22Rv1 (cell line): ENCODE measurements around the gene UNC13C.

Source experiments
- ZFX ChIP-seq: fragments of 450-650 bp; IDR thresholded peaks from 2 replicates; pipeline ENCODE4 v1.6.1; 2017; ENCODE audit warnings: antibody characterized with exemption, borderline replicate concordance
- TF ChIP-seq, protein P1 (sequence below): fragments of 450-650 bp; IDR thresholded peaks from 2 replicates; pipeline ENCODE4 v1.5.1; 2017; ENCODE audit warnings: mild to moderate bottlenecking

DNA sequence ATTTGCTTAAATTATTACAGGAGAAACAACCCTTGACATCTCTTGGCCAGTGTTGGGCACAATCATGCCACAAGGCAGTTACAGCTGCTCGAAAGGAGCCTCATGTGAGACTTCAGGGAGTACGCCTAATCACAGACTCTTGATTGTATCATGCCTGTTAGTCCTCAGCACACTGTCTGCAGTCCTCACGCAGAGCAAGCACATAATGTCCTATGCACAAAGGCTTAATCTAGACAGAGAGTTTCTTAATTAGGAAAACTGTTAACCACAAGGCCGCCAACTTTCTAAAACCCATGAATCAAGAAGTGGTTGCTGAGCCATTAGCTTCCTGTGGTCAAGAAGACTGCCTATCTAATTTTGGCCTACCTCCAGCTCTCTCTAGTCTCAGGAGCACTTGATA is 172.0 kb downstream of the UNC13C start:
- TF ChIP-seq, protein P1, sequence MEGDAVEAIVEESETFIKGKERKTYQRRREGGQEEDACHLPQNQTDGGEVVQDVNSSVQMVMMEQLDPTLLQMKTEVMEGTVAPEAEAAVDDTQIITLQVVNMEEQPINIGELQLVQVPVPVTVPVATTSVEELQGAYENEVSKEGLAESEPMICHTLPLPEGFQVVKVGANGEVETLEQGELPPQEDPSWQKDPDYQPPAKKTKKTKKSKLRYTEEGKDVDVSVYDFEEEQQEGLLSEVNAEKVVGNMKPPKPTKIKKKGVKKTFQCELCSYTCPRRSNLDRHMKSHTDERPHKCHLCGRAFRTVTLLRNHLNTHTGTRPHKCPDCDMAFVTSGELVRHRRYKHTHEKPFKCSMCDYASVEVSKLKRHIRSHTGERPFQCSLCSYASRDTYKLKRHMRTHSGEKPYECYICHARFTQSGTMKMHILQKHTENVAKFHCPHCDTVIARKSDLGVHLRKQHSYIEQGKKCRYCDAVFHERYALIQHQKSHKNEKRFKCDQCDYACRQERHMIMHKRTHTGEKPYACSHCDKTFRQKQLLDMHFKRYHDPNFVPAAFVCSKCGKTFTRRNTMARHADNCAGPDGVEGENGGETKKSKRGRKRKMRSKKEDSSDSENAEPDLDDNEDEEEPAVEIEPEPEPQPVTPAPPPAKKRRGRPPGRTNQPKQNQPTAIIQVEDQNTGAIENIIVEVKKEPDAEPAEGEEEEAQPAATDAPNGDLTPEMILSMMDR = no peak
- no peak for TF ChIP-seq ZFX
